OCI-LY7 (cell line): Measurements from ENCODE around the gene NEAT1.
"Not testable (repeated sequence)": the region's sequence is repeated elsewhere in the genome, so short reads cannot be mapped to it uniquely, and the experiment has no call there.

ENCODE experiments used
- CTCF ChIP-seq: fragments of 200-600 bp; sonication (generic); conservative IDR thresholded peaks from 2 replicates; pipeline ENCODE4 v1.5.1; 2014; ENCODE audit warnings: mild to moderate bottlenecking, antibody characterized with exemption, low read length, moderate library complexity, mixed read lengths
- EZH2phosphoT487 ChIP-seq: fragments of 200-600 bp; sonication (generic); IDR thresholded peaks from 2 replicates; pipeline ENCODE4 v1.6.1; 2018; ENCODE audit warnings: low read depth, borderline replicate concordance, mild to moderate bottlenecking, mixed run types, antibody characterized with exemption, low read length, moderate library complexity, mixed read lengths

GRCh38 chr11:65451301-65451700, 28.7 kb downstream of the NEAT1 start:
- TF ChIP-seq CTCF, EZH2phosphoT487: not testable (repeated sequence)
